Dendritic cell treated with granulocyte-macrophage colony-stimulating factor and Interleukin-4, amounts not matched to agents 40 ng/mL and 50 ng/mL, for 4 days (primary cell): ENCODE measurements around the gene ITGA6.
"Not testable (repeated sequence)": the region's sequence is repeated elsewhere in the genome, so short reads cannot be mapped to it uniquely, and the experiment has no call there.

Experiments used
- H3K27ac Mint-ChIP-seq: one replicate; pipeline ENCODE4 v1.8.0; 2022; ENCODE audit warnings: mild to moderate bottlenecking, mixed read lengths
- H3K27me3 Mint-ChIP-seq: one replicate; pipeline ENCODE4 v1.8.0; 2022; ENCODE audit warnings: mild to moderate bottlenecking, mixed read lengths
- H3K36me3 Mint-ChIP-seq: one replicate; pipeline ENCODE4 v1.8.0; 2022; ENCODE audit warnings: low read depth, mixed read lengths
- H3K4me1 Mint-ChIP-seq: one replicate; pipeline ENCODE4 v1.8.0; 2022; ENCODE audit warnings: low read depth, mixed read lengths
- H3K4me3 Mint-ChIP-seq: one replicate; pipeline ENCODE4 v1.8.0; 2022; ENCODE audit warnings: mild to moderate bottlenecking, moderate library complexity, mixed read lengths
- H3K9me3 Mint-ChIP-seq: one replicate; pipeline ENCODE4 v1.8.0; 2022; ENCODE audit warnings: mixed read lengths
- intact Hi-C: fragments of 100-400 bp; cut with micrococcal nuclease; formaldehyde crosslinking; loops from one replicate; pipeline ENCODE4 v1.15.0; 2022

ITGA6 gene

DNA sequence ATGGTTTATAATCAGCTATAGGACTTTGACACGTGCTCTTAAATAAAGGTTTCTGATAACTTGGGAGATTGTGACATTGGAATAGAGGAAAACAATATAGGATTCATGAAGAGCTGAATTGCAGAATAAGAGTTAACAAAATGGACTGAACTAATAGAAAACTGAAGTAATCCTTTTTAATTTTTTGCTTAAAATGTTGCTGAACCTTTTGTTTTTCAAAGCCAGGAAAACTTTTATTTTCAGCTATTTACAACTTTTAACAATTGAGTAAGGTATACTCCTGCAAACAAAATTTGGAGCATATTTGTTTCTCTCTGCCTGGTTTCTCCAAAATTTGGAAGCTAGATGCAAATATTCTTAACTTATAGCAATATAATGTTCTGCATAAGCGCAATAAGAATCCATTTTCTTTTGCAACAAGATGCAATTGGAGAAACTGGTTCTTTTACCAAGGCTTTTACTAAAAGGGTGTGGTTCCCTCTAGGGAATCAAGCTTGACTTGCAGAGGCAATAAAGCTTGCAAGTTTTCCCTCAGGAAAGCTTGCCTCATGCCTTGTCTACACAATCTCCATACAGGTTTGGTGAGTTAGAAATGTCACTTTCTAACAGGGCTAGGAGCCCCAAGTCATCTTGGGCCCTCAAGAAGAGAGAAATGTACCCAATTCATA lies 118.2 kb downstream of the ITGA6 start:
- Mint-ChIP-seq H3K4me3 (no peak overlapping the region), H3K27me3 (peaks cover 3% of the 10 kb centered on the region), H3K9me3 (peaks cover 45% of the 10 kb centered on the region), H3K27ac (no peak overlapping the region), H3K4me1 (peaks cover under 1% of the 10 kb centered on the region), H3K36me3 (peaks cover 6% of the 10 kb centered on the region)
- intact Hi-C loops: no loop called here

DNA sequence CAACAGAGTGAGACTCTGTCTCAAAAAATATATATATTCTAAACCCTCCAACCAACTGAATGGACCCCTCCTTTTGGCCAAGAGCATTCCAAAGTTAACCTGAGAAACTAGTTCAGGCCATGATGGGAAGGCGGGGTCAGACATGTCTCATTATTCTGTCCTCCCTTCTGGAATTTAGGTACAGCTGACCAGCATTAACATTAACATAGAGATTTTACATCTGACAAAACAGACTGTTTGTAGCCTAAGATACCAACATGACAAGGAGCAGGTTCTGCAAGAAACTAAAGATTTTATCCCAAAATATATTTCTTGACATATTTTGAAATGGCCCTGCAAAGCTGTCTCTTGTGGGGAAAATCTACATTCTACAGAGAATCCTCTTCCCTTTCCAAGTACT lies 121.7 kb downstream of the ITGA6 start:
- no peak overlapping the region for H3K4me3 Mint-ChIP-seq
- H3K27ac Mint-ChIP-seq: no peak overlapping the region
- H3K4me1 Mint-ChIP-seq: peaks cover 15% of the 10 kb centered on the region
- peaks cover 24% of the 10 kb centered on the region for H3K9me3 Mint-ChIP-seq
- H3K36me3 Mint-ChIP-seq: peaks cover 6% of the 10 kb centered on the region
- H3K27me3 Mint-ChIP-seq: peaks cover 4% of the 10 kb centered on the region
- intact Hi-C loops: no loop called here

DNA sequence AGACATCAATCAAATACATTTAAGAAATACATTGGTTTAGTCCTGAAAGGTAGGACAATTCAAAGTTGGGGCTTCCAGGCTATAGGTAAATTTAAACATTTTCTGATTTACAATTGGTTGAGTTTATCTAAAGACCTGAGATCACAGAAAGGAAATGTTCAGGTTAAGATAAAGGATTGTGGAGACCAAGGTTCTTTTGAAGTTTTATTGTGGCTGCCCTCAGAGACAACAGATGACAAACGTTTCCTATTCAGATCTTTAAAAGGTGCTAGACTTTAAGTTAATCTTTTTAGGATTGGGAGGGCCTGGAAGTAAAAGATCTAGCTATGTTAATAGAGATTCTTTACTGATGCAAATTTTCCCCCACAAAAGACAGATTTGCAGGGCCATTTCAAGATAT lies 122.4 kb downstream of the ITGA6 start:
- peaks cover 16% of the 10 kb centered on the region for H3K4me1 Mint-ChIP-seq
- H3K9me3 Mint-ChIP-seq: peaks cover 23% of the 10 kb centered on the region
- H3K27me3 Mint-ChIP-seq, intact Hi-C loops, H3K36me3 Mint-ChIP-seq, H3K4me3 Mint-ChIP-seq, H3K27ac Mint-ChIP-seq: not testable (repeated sequence)

DNA sequence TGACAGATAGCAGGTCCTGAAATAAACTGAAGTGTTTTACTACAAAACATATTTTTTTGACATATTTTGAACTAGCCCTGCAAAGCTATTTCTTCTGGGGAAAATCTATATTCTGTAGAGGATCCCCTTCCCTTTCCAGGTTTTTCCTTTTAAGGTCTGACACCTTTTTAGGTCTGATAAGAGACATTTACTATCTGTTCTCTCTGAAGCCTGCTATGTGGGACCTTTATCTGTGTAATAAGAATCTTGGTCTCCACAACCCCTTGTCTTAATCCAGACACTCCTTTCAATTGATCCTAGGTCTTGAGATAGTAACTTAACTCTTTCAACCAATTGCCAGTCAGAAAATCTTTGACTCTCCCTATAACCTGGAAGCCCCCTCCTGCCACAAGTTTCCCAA lies 123.0 kb downstream of the ITGA6 start:
- H3K27ac Mint-ChIP-seq: no peak overlapping the region
- intact Hi-C loops: no loop called here
- peaks cover 9% of the 10 kb centered on the region for H3K36me3 Mint-ChIP-seq
- H3K9me3 Mint-ChIP-seq: peaks cover 23% of the 10 kb centered on the region
- peaks cover 9% of the 10 kb centered on the region for H3K27me3 Mint-ChIP-seq
- peaks cover 16% of the 10 kb centered on the region for H3K4me1 Mint-ChIP-seq
- H3K4me3 Mint-ChIP-seq: no peak overlapping the region

DNA sequence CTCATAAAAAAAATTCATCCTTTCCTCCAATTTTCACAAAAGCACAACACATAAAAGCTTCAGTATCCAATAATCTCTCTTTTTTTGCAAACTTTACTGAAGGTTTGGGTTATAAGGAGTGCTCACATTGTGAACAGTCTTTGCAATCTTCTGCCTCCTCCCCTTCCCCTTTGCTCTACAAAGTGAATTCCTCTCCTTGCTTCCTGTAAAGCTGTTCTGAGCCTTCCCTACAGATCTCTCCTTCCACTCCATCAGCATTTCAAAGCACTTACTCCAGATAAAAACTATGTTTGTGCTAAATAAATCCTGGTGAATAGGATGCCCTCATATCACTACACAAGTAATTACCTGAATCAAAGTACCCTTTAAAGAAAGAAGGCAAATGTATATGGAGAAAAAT lies 123.9 kb downstream of the ITGA6 start:
- Mint-ChIP-seq H3K36me3 (peaks cover 15% of the 10 kb centered on the region), H3K9me3 (peaks cover 23% of the 10 kb centered on the region), H3K27ac (peak overlapping the region; percentile 23), H3K4me3 (no peak overlapping the region), H3K27me3 (peaks cover 9% of the 10 kb centered on the region), H3K4me1 (peaks cover 17% of the 10 kb centered on the region)
- intact Hi-C loops: no loop called here

DNA sequence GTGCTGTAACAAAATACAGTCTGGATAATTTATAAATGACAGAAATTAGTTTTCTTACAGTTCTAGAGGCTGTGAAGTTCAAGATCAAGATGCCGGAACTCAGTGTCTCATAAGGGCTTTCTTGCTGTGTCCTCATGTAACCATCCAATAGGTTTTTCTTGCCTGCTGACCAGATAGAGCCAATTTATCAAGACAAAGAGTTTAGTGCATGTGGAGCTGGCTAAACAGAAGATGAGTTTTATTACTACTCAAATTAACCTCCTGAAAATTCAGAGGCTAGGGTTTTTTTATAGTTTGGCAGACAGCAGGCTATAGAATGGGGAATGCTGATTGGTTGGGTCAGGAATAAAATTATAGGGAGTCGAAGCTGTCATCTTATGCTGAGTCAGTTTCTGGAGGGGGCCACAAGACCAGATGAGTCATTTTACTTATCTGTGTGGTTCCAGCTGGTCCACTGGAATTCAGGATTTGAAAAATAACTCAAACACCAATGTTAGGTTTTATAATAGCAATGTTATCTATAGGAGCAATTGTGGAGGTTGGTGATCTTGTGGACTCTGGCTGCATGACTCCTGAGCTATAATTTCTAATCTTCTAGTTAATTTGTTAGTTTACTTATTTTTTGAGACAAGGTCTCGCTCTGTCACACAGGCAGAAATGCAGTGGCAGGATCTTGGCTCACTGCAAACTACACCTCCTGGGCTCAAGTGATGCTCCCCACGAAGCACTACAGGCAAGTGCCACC lies 125.3 kb downstream of the ITGA6 start:
- H3K4me1 Mint-ChIP-seq: peaks cover 30% of the 10 kb centered on the region
- H3K4me3 Mint-ChIP-seq: no peak overlapping the region
- peaks cover 17% of the 10 kb centered on the region for H3K36me3 Mint-ChIP-seq
- H3K9me3 Mint-ChIP-seq: peaks cover 10% of the 10 kb centered on the region
- intact Hi-C loops: no loop called here
- no peak overlapping the region for H3K27ac Mint-ChIP-seq
- peaks cover 9% of the 10 kb centered on the region for H3K27me3 Mint-ChIP-seq

DNA sequence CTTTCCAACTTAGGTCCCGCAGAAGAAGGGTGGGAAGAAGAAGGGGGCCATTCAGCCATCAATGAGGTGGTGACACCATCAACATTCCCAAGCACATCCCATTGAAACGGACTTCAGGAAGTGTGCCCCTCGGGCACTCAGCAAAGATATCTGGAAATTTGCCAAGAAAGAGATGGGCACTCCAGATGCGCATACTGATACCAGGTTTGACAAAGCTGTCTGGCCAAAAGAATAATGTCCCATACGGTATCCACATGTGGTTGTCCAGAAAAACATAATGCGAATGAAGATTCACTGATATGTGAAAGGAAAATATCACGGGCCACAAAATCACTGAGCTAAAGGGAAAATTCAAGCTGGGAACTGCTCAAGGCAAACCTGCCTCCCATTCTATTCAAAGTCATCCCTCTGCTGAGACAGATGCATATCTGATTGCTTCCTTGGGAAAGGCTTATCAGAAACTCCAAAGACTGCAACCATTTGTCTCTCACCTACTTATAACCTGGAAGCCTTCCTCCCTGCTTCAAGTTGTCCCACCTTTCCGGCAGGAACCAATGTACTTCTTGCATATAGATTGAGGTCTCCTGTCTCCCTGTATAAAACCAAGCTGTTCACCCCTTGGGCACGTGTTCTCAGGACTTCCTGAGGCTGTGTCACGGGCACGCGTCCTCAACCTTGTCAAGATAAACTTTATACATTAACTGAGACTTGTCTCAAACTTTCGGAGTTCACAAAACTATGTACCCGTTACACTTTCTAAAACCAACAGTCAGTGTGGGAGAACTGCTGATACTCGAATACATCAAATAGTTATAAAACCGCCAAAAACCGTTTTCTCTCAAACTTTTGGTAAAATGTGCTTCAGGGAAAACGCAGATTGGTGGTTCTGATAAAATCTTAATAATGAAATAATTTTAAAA lies 127.2 kb downstream of the ITGA6 start:
- Mint-ChIP-seq H3K27me3 (peaks cover 9% of the 10 kb centered on the region), H3K4me3 (no peak overlapping the region), H3K27ac (peak overlapping the region; percentile 86), H3K36me3 (peaks cover 24% of the 10 kb centered on the region), H3K4me1 (peaks cover 40% of the 10 kb centered on the region), H3K9me3 (no peaks in the 10 kb centered on the region)
- intact Hi-C loops: loop anchor here (5.0 kb wide), 1 partner anchor 867 kb away; the partner anchor contains the start of gene DYNC1I2

DNA sequence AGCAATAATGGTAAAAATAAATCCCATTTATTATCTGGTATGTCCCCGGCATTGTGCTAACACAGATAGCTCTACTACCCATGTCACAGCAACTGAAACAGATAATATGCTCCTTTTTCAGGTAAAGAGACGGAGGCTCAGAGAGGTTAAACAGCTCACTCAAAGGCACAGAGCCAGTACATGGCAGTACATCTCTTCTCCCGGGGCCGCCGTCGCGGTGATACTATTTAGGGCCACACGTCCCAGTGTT lies 127.8 kb downstream of the ITGA6 start:
- intact Hi-C loops: loop anchor here (5.0 kb wide), 1 partner anchor 868 kb away; the partner anchor contains the start of gene DYNC1I2
- H3K36me3 Mint-ChIP-seq: peaks cover 30% of the 10 kb centered on the region
- no peaks in the 10 kb centered on the region for H3K9me3 Mint-ChIP-seq
- H3K27ac Mint-ChIP-seq: peak overlapping the region; percentile 86
- peaks cover 9% of the 10 kb centered on the region for H3K27me3 Mint-ChIP-seq
- peak overlapping the region; percentile 80 for H3K4me3 Mint-ChIP-seq
- H3K4me1 Mint-ChIP-seq: peaks cover 40% of the 10 kb centered on the region
